HS-5 (cell line): ENCODE results near the gene MKI67.

Experiments
- DNase-seq: peaks from one replicate; pipeline ENCODE4 v3.0.0-alpha.2; 2012; ENCODE audit warnings: low read depth

The MKI67 gene

DNA sequence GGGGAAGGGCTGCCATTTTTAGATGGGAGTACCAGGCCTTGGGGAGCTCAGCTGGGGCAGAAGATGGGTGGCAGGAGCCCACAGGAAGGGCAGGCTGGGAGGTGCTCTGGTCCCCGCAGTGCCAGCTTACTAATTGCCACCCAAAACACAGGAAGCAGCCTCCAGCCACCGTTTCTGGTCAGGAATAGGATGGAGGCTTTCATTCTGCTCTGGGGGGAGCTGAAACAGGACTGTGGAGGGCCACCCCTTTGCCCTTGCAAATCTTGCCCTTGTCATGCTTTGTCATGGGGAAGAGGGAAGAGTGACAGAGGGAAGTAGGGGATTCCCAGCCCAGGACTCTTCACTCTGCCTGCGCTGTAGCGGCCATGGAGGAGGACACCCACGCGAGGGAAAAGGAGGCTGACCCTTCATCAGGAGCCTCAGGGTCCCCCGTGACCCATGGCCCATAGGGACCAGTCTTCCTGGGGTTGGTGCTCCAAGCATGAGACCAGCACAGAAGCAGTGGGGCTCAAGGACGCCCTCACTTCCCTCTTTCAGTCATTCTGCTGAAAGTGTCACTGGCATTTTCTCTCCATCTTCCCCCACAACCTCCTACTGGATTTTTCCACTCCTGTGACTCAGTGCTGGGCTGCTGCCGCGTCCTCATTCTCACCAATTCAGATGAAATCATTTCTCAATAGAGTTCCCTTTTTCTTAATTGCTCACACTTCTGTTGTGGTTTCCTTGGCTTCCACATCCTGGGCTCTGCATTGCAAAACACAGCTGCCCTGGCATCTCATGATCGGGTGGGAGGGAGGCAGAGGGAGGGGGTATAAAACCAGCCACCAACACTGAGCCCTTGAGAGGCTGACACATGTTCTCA lies 61.9 kb downstream of the MKI67 start:
- DNase-seq = peak; percentile 70

DNA sequence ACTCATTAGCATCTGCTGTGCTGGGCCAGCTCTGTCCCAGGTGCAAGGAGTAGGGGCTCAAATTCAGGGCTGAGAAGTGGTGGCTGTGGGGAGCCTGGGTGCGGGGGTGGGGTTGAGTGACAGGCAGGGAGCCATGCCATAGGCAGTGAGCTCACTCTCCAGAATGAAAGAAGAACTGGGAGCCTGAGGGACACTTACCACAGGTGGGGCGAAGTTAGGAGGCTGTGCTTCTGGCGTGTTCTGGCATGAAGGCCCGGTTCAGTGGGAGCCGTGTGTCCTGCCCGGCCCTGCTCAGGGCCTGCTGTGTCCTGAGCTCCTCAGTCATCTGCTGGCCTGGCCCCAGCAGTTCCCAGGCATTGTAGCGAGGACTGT lies 62.5 kb downstream of the MKI67 start:
- no peak for DNase-seq

DNA sequence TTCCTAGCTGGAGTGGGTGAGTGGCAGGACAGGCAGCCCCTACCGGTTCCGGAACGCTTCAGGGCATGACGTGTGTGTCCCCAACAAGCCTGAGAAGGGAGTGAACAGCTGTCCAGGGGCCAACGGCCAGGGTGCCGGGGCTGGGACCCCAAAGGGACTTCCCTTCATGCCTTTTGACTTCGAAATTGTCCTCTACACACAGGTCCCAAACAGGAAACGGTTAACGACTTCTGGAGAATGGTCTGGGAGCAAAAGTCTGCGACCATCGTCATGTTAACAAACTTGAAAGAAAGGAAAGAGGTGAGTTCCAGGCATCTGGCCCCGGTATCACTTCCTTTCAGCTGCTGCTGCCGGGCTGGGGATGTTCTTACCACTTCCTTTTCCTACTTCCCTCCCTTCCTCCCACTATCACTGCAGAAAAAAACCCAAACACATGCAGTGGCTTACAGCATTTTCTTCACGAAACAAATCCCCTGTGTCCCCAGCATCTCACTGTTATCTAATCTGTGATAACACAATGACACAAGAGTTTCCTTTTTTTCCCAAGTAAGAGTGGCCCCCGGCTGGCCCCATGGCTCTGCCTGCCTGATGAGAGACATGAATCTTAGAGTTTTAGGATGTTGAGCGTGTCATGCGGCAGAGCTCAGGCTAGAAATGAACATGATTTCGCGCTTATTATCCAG lies 63.2 kb downstream of the MKI67 start:
- no peak for DNase-seq

DNA sequence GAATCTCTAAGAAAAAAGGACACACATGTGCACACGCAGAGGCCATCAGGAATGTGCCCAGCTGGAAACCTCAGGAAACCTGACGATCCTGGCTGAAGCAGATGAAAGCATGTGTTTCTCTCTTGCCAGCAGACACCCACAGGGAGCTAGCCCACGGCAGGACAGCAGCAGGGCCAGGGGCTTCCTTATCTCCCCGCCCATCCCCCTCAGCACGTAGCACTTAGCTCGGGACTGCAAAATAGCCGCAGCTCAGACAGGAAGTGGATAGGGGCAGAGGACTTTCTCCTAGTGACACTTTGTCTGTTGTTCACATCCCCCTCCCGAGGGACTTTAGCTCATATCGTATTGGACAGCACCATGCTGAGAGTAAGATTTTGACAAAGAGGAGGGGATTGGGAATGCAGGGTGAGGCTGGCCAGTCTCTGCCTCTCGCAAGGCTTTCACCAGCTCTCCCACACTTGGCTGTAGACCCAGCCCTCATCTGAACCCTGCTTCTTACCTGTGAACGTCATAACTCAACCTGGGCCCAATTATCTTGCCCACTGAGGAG lies 63.8 kb downstream of the MKI67 start:
- DNase-seq = no peak

DNA sequence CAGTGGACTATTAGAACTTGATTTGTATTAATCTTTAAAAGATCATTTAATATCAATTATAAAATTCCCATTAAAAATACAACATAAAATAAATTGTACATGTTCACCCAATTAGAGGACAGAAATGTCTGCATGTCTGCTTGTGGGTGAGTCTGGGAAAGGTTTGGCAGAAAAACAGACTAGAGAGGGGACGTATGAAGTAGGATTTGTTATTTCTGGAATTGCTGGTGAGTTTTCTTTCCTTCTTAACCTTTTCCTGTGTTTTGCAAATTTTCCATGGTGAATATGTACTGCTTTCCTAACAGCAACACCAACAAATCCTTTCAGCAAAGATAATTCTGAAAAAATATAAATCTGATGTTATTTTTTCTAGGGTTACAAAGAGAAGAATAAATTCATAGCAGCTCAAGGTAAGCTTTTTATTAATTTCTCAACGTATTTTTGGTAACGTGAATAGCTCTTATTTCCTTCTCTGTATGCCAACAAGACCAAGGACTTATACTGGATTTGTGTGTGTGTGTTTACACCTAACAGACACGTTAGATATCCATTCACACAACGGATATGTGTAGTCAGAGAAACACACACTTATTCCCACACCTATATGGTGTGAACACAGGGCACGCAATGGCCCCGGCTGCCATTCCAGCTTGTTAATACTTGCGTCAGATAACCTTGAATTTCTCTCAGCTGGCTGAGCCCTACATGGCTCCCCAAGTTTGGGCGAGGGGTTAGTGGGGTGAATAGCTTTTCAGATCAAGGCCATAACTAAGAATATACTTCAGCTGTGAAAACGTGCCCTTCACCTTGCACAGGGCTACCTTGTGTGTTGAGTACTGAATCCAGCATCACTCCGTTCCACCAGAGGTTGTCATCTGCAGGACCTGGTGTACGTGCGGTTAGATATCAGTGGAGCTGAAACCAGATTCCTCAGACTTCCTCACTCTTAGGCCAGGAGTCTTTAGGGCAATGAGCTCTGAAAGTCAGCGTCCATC lies 64.6 kb downstream of the MKI67 start:
- DNase-seq = no peak

DNA sequence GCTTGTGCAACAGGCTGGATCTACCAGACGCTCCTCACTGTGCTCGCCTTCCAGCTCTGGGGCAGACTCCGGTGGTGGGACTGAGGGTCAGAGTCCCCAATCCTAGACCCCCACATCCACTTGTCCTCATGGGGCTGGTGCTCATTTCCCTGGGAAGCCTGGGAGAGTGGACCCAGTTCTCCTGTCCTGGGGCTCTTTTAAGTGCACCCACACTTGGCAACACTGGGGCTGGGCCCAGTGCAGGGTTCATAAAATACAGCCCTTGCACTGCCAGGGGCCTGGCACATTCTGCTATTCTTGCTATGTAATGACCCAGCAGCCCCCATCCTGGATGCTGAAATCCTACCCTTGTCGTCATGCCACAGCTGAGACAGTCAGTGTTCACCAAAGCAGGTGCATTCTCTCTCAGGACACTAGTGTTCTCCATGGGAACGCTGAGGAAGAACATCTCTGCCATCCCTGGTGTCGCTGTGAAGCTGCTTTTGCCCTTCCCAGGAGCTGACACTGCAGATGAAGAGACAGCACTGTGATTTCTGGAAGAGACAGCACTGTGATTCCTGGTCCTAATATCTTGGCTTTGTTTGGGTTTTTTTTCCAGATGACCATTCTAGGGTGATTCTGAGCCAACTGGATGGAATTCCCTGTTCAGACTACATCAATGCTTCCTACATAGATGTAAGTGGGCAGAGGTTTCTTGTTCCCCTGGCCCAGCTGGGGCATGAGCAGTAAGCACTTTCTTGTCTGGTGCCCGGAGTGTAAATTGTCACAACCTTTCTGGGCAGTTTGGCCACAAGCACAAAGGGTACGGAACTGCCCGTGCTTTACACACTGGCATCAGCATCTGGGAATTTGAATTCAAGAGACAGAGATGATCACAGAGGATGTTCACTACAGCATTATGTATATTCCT lies 65.6 kb downstream of the MKI67 start:
- no peak for DNase-seq

DNA sequence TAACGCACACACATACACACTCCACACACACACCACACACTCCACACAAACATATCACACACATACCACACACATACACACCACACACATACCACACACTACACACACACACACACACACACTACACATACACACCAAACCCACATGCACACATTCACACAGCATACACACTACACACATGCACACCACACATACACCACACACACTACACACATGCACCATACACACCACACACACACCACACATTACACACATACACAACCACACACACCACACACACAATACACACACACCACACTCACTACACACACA lies 66.3 kb downstream of the MKI67 start:
- no peak for DNase-seq

DNA sequence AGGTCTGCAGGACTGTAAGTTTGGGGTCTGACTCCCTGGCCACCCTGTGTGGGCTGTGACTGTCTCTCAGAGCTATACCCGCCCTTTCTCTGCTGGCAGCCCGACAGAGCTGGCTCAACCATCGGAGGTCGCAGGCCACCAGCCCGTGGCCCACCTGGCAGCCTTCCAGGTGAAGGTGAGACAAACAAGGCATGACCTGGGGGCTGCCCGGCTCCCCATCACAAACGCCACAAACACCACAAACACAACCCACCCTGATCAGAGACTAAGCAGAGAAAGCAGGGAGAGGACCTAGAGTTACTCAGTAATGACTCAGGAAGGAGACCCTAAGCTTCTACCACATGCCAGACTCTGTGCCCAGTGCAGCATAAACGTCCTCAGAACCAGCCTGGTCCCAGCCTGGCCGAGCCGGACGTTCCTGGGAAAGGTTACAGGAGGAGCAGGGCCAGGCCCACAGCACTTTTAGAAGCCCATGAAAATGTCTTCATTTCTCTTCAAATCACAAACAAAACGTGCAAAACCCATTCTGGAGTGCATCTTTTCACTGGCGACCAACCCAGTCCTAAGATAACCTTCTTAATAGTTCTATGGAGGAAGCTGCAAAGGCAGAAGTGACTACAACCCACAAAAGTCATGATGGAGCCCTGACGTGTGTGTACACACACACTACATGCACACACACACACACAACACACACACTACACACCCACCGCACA lies 66.8 kb downstream of the MKI67 start:
- no peak for DNase-seq

DNA sequence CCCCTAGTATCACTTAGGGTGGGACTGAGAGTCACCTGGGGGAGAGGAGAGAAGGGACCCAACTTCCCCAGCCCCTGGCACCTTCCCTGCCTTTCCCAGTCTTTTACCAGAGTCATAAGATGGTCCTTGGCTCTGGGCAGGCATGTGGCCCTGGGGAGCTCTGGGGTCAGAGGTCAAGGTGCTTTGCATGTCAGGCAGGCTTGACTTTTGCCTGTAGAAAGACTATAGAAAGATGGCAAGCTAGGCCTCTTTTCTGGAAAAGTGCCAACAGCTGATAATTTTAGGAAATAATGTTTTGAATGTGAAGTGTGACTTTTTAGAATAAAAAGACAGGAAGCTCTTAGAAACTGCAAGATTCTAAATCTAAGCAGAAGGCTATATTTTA lies 67.5 kb downstream of the MKI67 start:
- DNase-seq = no peak

DNA sequence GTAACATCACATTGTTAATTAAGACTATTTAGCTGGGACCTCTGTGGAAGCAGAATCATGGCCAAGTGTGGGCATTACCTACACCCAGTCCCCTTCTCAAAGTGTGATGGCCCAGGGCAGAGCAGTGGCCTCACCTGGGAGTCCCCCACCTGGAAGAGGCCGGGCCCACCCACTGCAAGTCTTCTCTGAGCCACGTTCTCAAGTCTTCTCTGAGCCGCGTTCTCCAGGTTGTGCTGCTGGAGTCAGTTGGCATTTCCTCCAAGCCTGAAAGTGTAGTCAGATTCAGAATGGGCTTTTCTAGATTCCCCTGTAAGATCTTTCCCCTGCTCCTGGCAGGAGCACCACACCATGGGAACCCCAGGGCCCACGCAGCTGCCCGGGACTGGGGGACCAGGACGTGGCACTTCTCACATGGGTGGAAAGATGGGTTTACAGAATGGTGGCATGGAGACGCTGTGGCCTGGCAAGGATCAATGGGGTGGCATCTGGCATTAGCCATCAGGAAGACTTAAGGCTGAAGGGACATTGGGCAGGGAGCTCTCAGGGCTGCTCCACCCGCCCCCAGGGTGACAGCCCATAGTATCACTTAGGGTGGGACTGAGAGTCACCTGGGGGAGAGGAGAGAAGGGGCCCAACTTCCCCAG lies 68.0 kb downstream of the MKI67 start:
- DNase-seq = no peak

DNA sequence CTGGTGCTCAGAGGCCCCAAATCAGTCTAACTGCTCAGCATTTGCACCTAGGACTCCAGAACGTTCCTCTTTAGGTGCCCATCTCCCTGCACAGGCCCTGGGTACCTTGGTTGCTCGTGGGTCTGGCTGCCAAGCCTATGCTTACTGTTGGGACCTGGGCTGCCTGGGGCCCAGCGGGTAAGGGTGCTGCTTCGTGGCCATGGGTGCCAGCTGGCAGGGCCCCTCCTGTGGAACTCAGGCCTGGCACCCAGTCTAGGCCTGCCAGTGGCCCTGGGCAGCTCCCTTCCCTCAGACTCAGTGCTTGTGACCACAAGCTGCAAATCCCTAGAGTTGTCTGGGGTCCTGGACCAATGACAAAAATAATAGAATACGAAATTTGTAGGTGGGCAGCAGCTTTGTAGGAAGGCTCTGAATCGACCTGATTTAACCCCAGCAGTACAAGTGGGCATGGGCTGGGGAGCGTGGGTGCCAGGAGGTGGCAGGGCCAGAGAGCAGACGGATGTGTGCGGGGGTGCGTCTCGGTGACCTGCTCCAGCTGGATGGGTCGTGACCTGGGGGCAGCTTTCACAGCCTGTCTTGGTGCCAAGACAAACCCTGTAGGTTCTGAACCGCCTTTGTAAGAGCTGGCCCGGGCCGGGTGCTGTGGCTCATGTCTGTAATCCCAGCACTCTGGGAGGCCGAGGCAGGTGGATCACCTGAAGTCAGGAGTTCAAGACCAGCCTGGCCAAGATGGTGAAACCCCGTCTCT lies 69.7 kb downstream of the MKI67 start:
- DNase-seq = no peak

DNA sequence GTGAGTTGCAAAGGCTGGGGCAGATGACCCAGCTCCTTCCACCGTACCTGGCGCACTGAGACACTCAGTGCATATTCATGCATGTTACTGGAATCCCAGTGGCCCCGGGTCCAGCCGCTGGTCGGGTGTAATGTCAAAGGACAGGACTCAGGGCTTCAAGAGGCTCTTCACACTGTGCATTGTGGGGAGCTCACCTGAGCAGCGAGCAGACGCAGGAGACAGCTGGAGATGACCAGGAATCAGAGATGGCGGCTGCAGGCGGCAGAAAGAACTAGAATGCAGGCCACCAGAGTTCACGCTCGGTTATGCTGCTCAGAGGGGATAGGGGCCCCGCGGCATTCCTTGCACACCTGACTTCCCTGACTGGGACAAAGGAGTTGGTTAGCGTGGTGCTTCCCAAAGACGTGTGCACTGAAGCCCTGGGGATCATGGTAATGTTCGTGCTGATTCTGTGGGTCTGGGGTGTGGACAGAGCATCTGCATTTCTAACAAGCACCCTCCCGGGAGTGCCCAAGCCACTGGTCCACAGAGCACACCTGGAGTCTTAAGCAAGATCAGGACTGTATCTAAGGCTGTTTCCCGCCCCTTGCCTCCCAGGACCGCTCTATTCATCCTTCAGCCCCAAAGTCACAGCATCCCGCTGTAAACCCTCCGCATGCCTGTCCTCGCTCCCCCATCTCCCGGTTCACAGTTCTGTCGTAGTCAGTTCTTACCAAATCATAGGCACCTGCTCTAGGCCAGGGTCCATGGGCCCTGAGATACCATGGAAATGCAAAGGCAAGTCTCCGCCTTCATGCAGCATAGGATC lies 71.0 kb downstream of the MKI67 start:
- no peak for DNase-seq

DNA sequence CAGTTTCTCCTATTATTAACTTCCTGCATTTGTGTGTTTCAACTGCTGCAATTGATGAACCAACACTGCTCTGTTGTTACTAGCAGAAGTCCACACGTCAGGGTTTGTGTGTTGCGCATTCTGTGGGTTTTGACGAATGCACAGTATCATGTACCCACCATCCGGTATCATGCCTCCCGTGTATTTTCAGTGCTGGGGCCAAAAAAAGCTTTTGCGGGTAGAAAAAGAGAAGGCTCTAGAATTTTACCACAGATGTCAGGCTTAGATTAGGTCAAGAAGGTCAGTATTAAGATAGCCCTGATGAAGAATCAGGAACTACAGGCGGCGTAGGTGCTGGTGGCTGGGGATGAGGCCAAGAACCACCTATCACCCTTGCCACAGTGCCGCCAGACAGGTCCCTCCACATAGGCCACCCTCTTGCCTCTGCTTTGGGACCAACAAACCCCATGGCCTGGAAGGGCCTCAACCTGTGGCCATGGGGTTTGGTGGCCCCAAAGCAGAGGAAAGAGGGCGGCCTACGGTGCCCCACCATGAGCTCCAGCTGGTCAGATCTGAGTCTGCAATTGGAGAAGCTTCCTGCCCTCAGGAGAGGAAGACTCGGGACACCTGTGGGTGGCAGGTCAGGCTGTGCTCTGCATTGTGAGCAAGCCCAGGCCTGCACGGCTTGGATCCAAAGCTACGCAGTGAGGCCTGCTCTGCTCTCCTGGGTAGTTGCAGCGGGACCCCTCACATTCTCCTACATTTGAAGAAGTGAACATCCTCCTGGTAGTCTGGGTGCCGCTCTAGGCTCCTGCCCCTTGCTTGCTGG lies 71.9 kb downstream of the MKI67 start:
- DNase-seq = no peak

DNA sequence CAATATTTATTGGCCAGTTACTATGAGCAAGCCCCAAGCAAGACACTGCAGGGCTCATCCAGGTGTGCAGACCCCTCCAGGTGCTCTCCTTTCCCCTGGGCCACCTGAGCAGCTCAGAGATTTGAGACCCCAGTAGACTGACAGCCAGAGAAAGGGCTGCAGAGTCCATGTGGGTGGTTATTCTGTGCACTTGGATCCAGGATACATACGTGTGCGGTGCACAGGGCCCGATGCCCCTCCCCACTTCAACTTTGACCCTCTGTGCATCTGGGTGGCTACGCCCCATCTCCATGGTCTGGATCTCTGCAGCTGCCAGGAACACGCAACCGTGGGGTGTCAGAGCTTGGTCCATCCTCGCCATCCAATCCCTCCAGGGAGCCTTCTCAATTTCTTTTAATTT lies 72.9 kb downstream of the MKI67 start:
- no peak for DNase-seq

DNA sequence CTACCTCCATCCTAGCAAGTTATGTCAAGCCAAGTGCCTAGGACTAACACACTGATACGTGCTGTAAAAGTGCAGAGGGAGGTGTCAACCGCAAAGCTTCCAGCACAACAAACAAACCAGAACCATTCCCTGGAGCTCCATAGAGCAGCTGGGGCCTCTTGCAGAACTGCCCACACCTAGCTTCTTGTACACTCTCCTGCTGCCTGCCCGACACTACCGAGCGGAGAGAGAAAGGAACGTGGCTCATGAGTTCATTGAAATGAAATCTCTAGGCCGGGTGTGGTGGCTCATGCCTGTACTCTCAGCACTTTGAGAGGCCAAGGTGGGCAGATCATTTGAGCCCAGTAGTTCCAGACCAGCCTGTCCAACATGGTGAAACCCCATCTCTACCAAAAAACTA lies 73.5 kb downstream of the MKI67 start:
- DNase-seq = no peak

DNA sequence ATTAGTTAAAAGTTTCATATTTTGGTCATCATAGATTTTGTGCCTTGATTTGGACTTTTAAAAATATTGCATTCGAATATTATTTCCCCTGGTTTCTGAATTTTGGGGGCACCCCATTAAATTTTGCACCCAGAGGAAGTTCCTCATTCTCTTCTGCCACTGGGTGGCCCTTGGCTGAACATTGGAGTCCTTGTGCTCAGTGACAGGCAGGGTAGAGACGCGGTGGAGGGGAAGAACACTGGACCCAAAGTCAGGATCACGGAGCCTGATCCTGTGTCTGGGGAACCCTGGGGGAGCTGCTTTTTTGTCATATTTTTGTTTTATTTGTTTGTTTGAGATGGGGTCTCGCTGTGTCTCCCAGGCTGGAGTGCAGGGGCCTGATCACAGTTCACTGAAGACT lies 74.7 kb downstream of the MKI67 start:
- no peak for DNase-seq

DNA sequence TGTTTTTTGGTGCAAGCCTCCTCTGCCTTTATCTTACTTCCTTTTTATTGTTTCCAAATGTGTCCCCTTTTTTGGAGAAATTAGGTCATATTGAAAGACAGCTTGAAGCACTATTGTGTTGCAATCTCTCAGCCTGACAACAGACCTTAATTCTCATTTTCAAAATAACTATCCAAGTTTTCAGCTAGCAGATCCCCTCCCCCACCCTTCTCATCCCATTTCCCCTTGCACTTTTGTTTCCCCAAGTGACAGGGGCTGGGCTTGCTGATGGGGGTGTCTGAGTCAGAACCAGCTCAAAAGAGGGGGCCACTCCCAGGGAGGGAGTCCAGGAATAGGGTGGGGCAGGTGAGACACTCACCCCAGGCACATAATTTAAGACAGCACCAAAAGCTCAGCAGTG lies 75.3 kb downstream of the MKI67 start:
- DNase-seq = no peak

DNA sequence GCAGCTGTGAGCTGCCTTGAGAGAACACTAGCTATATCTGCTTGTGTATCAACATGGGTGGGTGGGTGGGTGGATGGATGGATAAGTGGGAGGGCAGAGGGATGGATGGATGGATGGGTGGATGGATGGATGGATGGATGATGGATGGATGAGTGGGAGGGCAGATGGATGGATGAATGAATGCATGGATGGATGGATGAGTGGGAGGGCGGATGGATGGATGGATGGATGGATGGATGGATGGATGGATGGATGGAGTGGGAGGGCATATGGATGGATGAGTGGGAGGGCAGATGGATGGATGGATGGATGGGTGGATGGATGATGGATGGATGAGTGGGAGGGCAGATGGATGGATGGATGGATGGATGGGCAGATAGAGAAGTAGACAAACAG lies 76.1 kb downstream of the MKI67 start:
- DNase-seq = no peak
